ENCODE measurements around the gene PPL.

The PPL gene

DNA sequence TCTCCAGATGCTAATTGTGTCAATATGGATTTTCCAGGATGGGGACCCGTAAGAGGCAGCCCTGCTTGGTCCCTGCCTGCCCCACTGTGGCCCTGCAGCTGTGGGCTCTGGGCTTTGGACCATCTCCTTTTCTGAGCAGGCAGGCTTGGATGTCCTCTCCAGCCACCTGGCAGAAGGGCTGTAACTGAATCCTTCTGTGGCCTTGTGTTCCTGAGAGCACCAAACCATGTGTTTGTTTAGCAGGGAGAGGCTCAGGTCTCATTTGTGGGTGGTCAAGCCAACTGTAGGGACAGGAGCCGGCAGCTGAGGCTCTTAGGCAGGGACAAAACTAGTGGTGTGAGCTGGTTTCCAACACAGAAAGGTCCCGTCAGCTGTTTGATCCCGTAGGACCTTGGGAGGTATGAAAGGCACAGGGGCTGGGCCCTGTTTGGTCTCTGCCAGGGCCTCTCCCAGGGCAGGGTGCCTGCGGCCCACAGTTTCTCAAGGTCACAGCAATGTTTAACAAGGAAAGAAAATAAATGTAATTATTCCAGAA lies 39.7 kb upstream of the PPL start:
- no peak overlapping the region for H3K9ac ChIP-seq
- H3K27me3 ChIP-seq (ENCODE audit: insufficient read depth, low read depth), result peaks cover 9% of the 10 kb centered on the region
- H3K4me3 ChIP-seq (IDR thresholded peaks at IDR 0.05; ENCODE audit: insufficient read depth, low read depth, low read length), result no peak overlapping the region
- no peaks in the 10 kb centered on the region for H3K36me3 ChIP-seq (ENCODE audit: insufficient read depth)
- TF ChIP-seq, protein P1, sequence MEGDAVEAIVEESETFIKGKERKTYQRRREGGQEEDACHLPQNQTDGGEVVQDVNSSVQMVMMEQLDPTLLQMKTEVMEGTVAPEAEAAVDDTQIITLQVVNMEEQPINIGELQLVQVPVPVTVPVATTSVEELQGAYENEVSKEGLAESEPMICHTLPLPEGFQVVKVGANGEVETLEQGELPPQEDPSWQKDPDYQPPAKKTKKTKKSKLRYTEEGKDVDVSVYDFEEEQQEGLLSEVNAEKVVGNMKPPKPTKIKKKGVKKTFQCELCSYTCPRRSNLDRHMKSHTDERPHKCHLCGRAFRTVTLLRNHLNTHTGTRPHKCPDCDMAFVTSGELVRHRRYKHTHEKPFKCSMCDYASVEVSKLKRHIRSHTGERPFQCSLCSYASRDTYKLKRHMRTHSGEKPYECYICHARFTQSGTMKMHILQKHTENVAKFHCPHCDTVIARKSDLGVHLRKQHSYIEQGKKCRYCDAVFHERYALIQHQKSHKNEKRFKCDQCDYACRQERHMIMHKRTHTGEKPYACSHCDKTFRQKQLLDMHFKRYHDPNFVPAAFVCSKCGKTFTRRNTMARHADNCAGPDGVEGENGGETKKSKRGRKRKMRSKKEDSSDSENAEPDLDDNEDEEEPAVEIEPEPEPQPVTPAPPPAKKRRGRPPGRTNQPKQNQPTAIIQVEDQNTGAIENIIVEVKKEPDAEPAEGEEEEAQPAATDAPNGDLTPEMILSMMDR (conservative IDR thresholded peaks at IDR 0.05; ENCODE audit: low read depth, low read length), result no peak
- H3K27ac ChIP-seq, result no peak overlapping the region
- H3K4me1 ChIP-seq (ENCODE audit: low read depth, poor library complexity, severe bottlenecking), result no peaks in the 10 kb centered on the region
- no peak overlapping the region for H3K4me2 ChIP-seq
- no peak overlapping the region for H2AFZ ChIP-seq (ENCODE audit: low read depth)
- H3K79me2 ChIP-seq (ENCODE audit: insufficient read depth, low read depth), result no peaks in the 10 kb centered on the region
- no peaks in the 10 kb centered on the region for H4K20me1 ChIP-seq (ENCODE audit: insufficient read depth)

GRCh38 chr16:4976079-4976478 lies 39.1 kb upstream of the PPL start:
- H3K79me2 ChIP-seq (ENCODE audit: insufficient read depth, low read depth), result no peaks in the 10 kb centered on the region
- H3K4me2 ChIP-seq, result no peak overlapping the region
- no peak overlapping the region for H2AFZ ChIP-seq (ENCODE audit: low read depth)
- TF ChIP-seq, protein P1 (conservative IDR thresholded peaks at IDR 0.05; ENCODE audit: low read depth, low read length), result no peak
- no peaks in the 10 kb centered on the region for H3K36me3 ChIP-seq (ENCODE audit: insufficient read depth)
- no peak overlapping the region for H3K9ac ChIP-seq
- H3K27ac ChIP-seq, result no peak overlapping the region
- no peak overlapping the region for H3K4me3 ChIP-seq (IDR thresholded peaks at IDR 0.05; ENCODE audit: insufficient read depth, low read depth, low read length)
- H3K27me3 ChIP-seq (ENCODE audit: insufficient read depth, low read depth), result peaks cover 9% of the 10 kb centered on the region
- H4K20me1 ChIP-seq (ENCODE audit: insufficient read depth), result no peaks in the 10 kb centered on the region
- no peaks in the 10 kb centered on the region for H3K4me1 ChIP-seq (ENCODE audit: low read depth, poor library complexity, severe bottlenecking)

- Histone ChIP-seq H3K27ac (no peak overlapping the region), H2AFZ (ENCODE audit: low read depth) (no peak overlapping the region), H3K36me3 (ENCODE audit: insufficient read depth) (no peaks in the 10 kb centered on the region), H3K27me3 (ENCODE audit: insufficient read depth, low read depth) (no peaks in the 10 kb centered on the region), H4K20me1 (ENCODE audit: insufficient read depth) (no peaks in the 10 kb centered on the region), H3K4me2 (no peak overlapping the region), H3K9ac (no peak overlapping the region), H3K4me1 (ENCODE audit: low read depth, poor library complexity, severe bottlenecking) (peaks cover 12% of the 10 kb centered on the region), H3K79me2 (ENCODE audit: insufficient read depth, low read depth) (no peaks in the 10 kb centered on the region), H3K4me3 (IDR thresholded peaks at IDR 0.05; ENCODE audit: insufficient read depth, low read depth, low read length) (no peak overlapping the region)
- TF ChIP-seq, protein P1 (conservative IDR thresholded peaks at IDR 0.05; ENCODE audit: low read depth, low read length), result no peak
Observed at GRCh38 chr16:4972938-4973587, 36.1 kb upstream of the PPL start.

DNA sequence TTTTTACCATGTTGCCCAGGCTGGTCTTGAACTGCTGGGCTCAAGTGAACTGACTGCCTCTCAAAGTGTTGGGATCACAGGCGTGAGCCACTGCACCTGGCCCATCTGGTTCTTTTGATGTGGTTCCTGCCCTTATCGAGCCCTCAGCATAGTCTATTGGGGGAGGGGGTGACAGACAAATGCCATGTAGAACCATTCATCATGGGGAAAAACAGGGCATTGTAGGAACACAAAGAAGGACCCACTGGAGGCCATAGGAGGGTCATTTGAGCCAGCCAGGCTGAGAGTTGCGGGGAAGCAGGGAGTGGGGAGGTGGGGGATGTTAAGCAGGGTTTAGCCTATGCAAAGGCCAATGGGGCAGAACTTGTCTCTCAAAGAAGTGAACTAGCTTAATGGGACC lies 33.1 kb upstream of the PPL start:
- Histone ChIP-seq H3K36me3 (ENCODE audit: insufficient read depth) (no peaks in the 10 kb centered on the region), H3K4me1 (ENCODE audit: low read depth, poor library complexity, severe bottlenecking) (peaks cover 12% of the 10 kb centered on the region), H3K4me3 (IDR thresholded peaks at IDR 0.05; ENCODE audit: insufficient read depth, low read depth, low read length) (no peak overlapping the region), H4K20me1 (ENCODE audit: insufficient read depth) (no peaks in the 10 kb centered on the region), H3K9ac (no peak overlapping the region), H3K79me2 (ENCODE audit: insufficient read depth, low read depth) (no peaks in the 10 kb centered on the region), H3K27me3 (ENCODE audit: insufficient read depth, low read depth) (no peaks in the 10 kb centered on the region), H3K4me2 (no peak overlapping the region), H3K27ac (no peak overlapping the region), H2AFZ (ENCODE audit: low read depth) (no peak overlapping the region)
- TF ChIP-seq, protein P1 (conservative IDR thresholded peaks at IDR 0.05; ENCODE audit: low read depth, low read length), result no peak

Data from KMS-11 (cell line).